Tibial nerve (tissue), 4 donors: ENCODE results near the gene SLC19A3. TPM values are rescaled to one million over a fixed set of nuclear protein-coding genes. Genes with fewer than 3 reads are reported as not detected.

Experiments used
- DNase-seq, 2 donors: peaks; one replicate each; pipeline ENCODE4 v3.0.0-alpha.2; 2019; ENCODE audit warnings: low spot score in 2 of 2
- H3K27ac ChIP-seq, 4 donors: fragments of 200-600 bp; sonication (generic) in 3 of 4; one replicate each; pipeline ENCODE4 v1.5.1; 2017 to 2019; ENCODE audit warnings: mild to moderate bottlenecking in 1 of 4
- H3K27me3 ChIP-seq, 2 donors: fragments of 200-600 bp; sonication (generic) in 1 of 2; one replicate each; pipeline versions ENCODE4 v1.5.1 to v1.6.0; 2017 to 2019
- H3K36me3 ChIP-seq, 3 donors: fragments of 200-600 bp; sonication (generic); one replicate each; pipeline ENCODE4 v1.5.1; 2018 to 2019
- H3K4me1 ChIP-seq, 4 donors: fragments of 200-600 bp; sonication (generic) in 3 of 4; one replicate each; pipeline ENCODE4 v1.5.1; 2017 to 2019
- H3K4me3 ChIP-seq, 4 donors: fragments of 200-600 bp; sonication (generic) in 3 of 4; one replicate each; pipeline ENCODE4 v1.5.1; 2017 to 2019; ENCODE audit warnings: mild to moderate bottlenecking in 1 of 4, moderate library complexity in 1 of 4
- H3K9me3 ChIP-seq, 4 donors: fragments of 200-600 bp; sonication (generic) in 3 of 4; one replicate each; pipeline ENCODE4 v1.5.1; 2017 to 2019
- EP300 ChIP-seq, 2 donors: sonication (generic); formaldehyde crosslinking; IDR thresholded peaks; one replicate each; pipeline ENCODE4 v1.6.1; 2017; ENCODE audit warnings: antibody characterized with exemption in 2 of 2, mild to moderate bottlenecking in 1 of 2
- POLR2A ChIP-seq, 2 donors: fragments of 450-650 bp; IDR thresholded peaks; one replicate each; pipeline ENCODE4 v1.6.1; 2017; ENCODE audit warnings: antibody characterized with exemption in 2 of 2, mild to moderate bottlenecking in 2 of 2, moderate library complexity in 2 of 2
- WGBS, 2 donors: methylation state at CpG; one replicate each; pipeline ENCODE4 v1.1.5; 2018; 5-methylcytosine and 5-hydroxymethylcytosine counted together
- total RNA-seq, 4 donors: library from RNA; depleted of rRNA; stranded (reverse); fragments of >200 nt; gene quantifications; one replicate each; pipeline ENCODE4 v1.1.0, GENCODE V29; 2016
- TF ChIP-seq, protein P1 (sequence below), 5 experiments: fragments of 200-600 bp in 3 of 5; fragments of 450-650 bp in 2 of 5; sonication (generic) in 3 of 5; IDR thresholded peaks; one replicate each; pipeline ENCODE4 v1.5.1; 2016 to 2019; ENCODE audit warnings: antibody characterized with exemption in 5 of 5, mild to moderate bottlenecking in 3 of 5, moderate library complexity in 2 of 5

SLC19A3 gene
- total RNA-seq, 4 donors from 2014 or later, result 20.4 to 52.1 (median 39.6) TPM

DNA sequence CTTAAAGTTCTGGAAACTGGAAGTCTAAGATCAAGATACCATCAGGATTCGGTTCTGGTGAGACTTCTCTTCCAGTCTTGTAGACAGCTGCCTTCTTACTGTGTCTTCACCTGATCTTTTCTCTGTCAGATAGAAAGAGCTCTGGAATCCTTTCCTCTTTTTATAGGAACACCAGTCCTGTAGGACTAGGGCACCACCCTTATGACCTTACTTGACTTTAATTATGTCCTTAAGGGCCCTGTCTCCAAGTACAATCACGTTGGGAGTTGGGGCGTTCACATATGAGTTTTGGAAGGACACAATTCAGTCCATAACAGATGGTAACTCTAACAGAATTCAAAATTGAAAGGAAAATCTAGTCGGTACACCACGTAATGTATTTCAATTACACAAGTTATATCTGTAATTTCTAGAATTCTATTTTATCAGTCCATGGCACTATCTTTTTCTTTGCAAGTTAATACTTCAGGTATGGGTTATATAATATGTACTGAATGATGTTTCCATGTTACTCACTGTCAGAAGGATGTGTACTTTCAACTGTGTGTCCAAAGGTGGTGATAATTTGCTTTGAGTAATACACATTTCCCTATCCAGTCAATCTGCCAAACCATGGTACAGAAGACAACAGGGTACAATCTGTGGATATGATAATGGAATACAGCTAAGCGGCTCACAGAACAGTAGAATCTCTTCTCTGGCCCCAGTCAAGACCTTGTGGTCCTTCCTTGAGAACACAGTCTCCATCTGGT is 52.5 kb downstream of the SLC19A3 start:
- H3K27me3 ChIP-seq, result no peaks in the 10 kb centered on the region
- no peak for DNase-seq
- WGBS, 2 donors, result 76 to 85% methylated on average over 6 of the region's 6 CpGs
- no peaks in the 10 kb centered on the region for H3K4me1 ChIP-seq
- H3K27ac ChIP-seq, result no peak overlapping the region
- TF ChIP-seq, protein P1, sequence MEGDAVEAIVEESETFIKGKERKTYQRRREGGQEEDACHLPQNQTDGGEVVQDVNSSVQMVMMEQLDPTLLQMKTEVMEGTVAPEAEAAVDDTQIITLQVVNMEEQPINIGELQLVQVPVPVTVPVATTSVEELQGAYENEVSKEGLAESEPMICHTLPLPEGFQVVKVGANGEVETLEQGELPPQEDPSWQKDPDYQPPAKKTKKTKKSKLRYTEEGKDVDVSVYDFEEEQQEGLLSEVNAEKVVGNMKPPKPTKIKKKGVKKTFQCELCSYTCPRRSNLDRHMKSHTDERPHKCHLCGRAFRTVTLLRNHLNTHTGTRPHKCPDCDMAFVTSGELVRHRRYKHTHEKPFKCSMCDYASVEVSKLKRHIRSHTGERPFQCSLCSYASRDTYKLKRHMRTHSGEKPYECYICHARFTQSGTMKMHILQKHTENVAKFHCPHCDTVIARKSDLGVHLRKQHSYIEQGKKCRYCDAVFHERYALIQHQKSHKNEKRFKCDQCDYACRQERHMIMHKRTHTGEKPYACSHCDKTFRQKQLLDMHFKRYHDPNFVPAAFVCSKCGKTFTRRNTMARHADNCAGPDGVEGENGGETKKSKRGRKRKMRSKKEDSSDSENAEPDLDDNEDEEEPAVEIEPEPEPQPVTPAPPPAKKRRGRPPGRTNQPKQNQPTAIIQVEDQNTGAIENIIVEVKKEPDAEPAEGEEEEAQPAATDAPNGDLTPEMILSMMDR (IDR thresholded peaks at IDR 0.05), result no peak
- TF ChIP-seq POLR2A (IDR thresholded peaks at IDR 0.05) (no peak), EP300 (IDR thresholded peaks at IDR 0.05) (no peak)
- no peak overlapping the region for H3K4me3 ChIP-seq
- no peaks in the 10 kb centered on the region for H3K9me3 ChIP-seq
- H3K36me3 ChIP-seq, result no peaks in the 10 kb centered on the region

DNA sequence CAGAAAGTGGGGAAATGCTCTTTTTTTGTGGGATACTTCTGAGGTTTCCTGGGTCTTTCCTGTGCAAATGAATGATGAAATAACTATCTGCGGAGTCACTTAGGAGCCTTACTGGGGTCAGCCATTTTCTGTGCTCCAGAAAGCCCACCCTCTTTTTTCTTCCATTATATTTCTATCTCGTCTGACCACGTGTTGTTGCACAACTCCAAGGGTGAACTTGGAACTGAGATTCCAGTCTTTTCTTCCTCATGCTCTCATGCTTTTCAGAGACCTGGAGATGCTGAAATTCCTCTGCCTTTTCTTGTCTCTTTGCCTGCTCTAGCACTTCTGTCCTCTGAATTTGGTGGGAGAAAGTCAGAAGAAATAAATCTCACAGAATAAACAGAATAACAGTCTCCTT is 56.0 kb downstream of the SLC19A3 start:
- WGBS, 2 donors, result 53 to 56% methylated on average over 3 of the region's 3 CpGs
- Histone ChIP-seq H3K9me3 (no peaks in the 10 kb centered on the region), H3K27ac (no peak overlapping the region), H3K27me3 (no peaks in the 10 kb centered on the region), H3K4me3 (no peak overlapping the region), H3K4me1 (no peaks in the 10 kb centered on the region), H3K36me3 (no peaks in the 10 kb centered on the region)
- TF ChIP-seq, protein P1 (IDR thresholded peaks at IDR 0.05), result no peak
- TF ChIP-seq POLR2A (IDR thresholded peaks at IDR 0.05) (no peak), EP300 (IDR thresholded peaks at IDR 0.05) (no peak)
- DNase-seq, result no peak

DNA sequence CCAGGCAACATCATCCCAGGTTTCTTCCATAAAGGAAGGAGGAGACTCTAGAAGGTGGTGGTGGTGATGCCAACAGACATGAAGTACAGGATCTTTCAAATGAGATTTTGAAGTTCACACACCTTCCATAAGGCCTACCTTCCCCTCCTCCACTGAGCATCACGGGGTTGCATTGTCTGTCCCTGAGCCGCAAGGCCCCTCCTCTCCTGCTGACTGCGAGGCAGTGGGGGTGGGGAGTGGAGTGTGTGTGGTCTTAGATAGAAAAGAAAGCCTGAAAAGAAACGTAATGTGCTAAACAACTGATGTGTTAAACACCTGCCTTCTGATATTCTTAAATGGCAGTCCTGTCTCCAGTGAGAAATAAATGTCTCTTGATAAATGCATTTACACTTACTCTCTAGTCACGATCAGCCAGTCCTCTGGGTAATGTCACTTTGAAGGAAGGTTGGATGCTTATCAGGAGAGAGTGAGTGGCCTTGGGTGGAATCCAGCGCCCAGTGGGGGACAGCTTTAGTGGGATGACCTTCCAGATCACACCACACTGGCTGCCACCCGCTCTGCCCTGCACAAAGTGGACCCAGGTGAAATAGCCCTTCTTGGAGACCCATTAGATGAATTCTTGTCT is 56.7 kb downstream of the SLC19A3 start:
- no peak overlapping the region for H3K27ac ChIP-seq
- no peaks in the 10 kb centered on the region for H3K4me1 ChIP-seq
- no peaks in the 10 kb centered on the region for H3K36me3 ChIP-seq
- H3K27me3 ChIP-seq, result no peaks in the 10 kb centered on the region
- 41 to 58% methylated on average over 7 of the region's 7 CpGs for WGBS, 2 donors
- no peak overlapping the region for H3K4me3 ChIP-seq
- DNase-seq, result no peak
- no peak for TF ChIP-seq POLR2A (IDR thresholded peaks at IDR 0.05)
- TF ChIP-seq, protein P1 (IDR thresholded peaks at IDR 0.05), result no peak
- TF ChIP-seq EP300 (IDR thresholded peaks at IDR 0.05), result no peak
- H3K9me3 ChIP-seq, result no peaks in the 10 kb centered on the region

DNA sequence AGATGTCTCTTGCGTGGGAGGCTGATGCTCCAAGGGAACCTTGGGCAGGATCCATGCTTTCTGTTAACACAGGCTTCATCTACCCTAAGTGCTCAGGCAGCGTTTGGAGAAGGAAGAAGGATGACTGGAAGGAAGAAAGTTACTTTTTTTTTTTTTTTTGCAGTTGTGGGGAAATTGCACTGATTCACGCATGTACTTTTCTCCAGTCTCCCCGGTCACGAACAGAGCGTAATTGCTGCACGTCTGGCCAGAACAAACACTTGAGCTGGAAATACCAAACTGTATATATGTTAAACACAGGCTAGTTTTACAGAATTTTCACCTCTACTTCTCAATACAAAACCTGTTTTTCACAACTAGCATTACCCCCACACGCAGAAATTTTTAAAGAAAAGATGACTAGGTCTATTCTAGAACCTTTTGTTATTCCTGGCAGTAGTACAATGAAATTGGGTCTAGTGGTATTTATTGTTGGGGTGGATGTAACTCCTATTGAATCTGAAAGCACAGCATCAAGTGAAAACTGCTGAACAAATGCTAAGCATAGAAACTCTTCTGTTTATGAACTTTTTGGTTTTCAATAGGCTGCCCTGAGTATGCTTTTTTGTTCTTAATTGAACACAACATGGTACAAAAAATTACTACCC is 60.5 kb downstream of the SLC19A3 start:
- Histone ChIP-seq H3K36me3 (no peaks in the 10 kb centered on the region), H3K4me3 (no peak overlapping the region), H3K9me3 (no peaks in the 10 kb centered on the region), H3K4me1 (no peaks in the 10 kb centered on the region), H3K27ac (no peak overlapping the region), H3K27me3 (no peaks in the 10 kb centered on the region)
- DNase-seq, result no peak
- WGBS, 2 donors, result 57 to 61% methylated on average over 8 of the region's 8 CpGs
- TF ChIP-seq, protein P1 (IDR thresholded peaks at IDR 0.05), result no peak
- TF ChIP-seq EP300 (IDR thresholded peaks at IDR 0.05), result no peak
- TF ChIP-seq POLR2A (IDR thresholded peaks at IDR 0.05), result no peak

DNA sequence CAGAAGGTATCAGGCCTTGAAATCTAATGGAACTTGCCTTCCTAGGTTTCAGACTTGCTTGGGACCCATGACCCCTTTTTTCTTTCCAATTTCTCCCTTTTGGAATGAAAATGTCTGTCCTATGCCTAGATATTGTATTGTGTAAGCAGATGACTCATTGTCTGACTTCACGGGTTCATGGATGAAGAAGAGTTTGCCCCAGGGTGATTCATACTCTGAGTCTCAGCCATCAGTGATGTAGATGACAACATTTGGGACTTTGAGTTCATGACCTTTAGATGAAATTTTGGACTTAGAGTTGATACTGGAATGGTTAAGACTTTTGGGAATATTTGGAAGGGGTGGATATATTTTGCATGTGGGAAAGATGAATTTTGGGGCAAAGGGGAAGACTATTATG is 62.4 kb downstream of the SLC19A3 start:
- Histone ChIP-seq H3K36me3 (no peaks in the 10 kb centered on the region), H3K9me3 (no peaks in the 10 kb centered on the region), H3K27ac (peak overlapping the region in 1 of 4 donors; percentile 39), H3K4me3 (no peak overlapping the region), H3K4me1 (no peaks in the 10 kb centered on the region), H3K27me3 (no peaks in the 10 kb centered on the region)
- peak in 1 of 2 donors; percentile 50 for DNase-seq
- 15 to 20% methylated on average over 1 of the region's 1 CpG for WGBS, 2 donors
- TF ChIP-seq POLR2A (IDR thresholded peaks at IDR 0.05), result no peak
- peak in 1 of 2 donors; percentile 81 for TF ChIP-seq EP300 (IDR thresholded peaks at IDR 0.05)
- TF ChIP-seq, protein P1 (IDR thresholded peaks at IDR 0.05), result no peak
